H1 (cell line): Measurements from ENCODE around the gene SLC12A8. TPM values are rescaled to one million over a fixed set of nuclear protein-coding genes. Genes with fewer than 3 reads are reported as not detected.

Source experiments
- CTCF ChIA-PET: fragments of 300-600 bp; sonication (Branson Sonifier 250); formaldehyde crosslinking; loops from one replicate; lab custom pipeline; 2021; ENCODE audit not compliant: partially characterized antibody; lab: Charles Lee
- POLR2A ChIA-PET: fragments of 300-600 bp; sonication (Branson Sonifier 250); formaldehyde crosslinking; loops from one replicate; lab custom pipeline; 2021; ENCODE audit warnings: inconsistent platforms; ENCODE audit not compliant: partially characterized antibody; lab: Charles Lee
- DNase-seq, 2 experiments: peaks; one replicate each; pipeline versions ENCODE4 v3.0.0 to v3.0.0-alpha.2; 2010 to 2022; ENCODE audit warnings: low spot score in 2 of 2, low read depth in 1 of 2, mixed read lengths in 1 of 2
- FAIRE-seq: peaks from 2 replicates; lab custom pipeline; 2011; peaks lifted over from hg19 to GRCh38; lab: Jason Lieb, UNC
- H2AFZ ChIP-seq: 2 replicates; pipeline ENCODE4 v1.8.1; 2012; ENCODE audit warnings: low read length, inconsistent platforms
- H2AK5ac ChIP-seq: 2 replicates; pipeline ENCODE4 v1.6.1; 2013; ENCODE audit warnings: low read depth, low read length
- H2BK120ac ChIP-seq: replicated peaks from 2 replicates; pipeline ENCODE3; 2013; ENCODE audit warnings: low read depth, low read length, inconsistent platforms
- H2BK12ac ChIP-seq: 2 replicates; pipeline ENCODE4 v1.6.1; 2013; ENCODE audit warnings: low read depth, low read length
- H2BK15ac ChIP-seq: 2 replicates; pipeline ENCODE4 v1.6.1; 2013; ENCODE audit warnings: low read length
- H2BK20ac ChIP-seq: 2 replicates; pipeline ENCODE4 v1.6.1; 2013; ENCODE audit warnings: low read length
- H2BK5ac ChIP-seq: 2 replicates; pipeline ENCODE4 v1.6.1; 2013; ENCODE audit warnings: low read depth, low read length
- H3K14ac ChIP-seq: 2 replicates; pipeline ENCODE4 v1.6.1; 2013; ENCODE audit warnings: inconsistent platforms; ENCODE audit not compliant: insufficient read length
- H3K18ac ChIP-seq: 2 replicates; pipeline ENCODE4 v1.6.1; 2013; ENCODE audit warnings: low read length; ENCODE audit errors: extremely low read depth
- H3K23ac ChIP-seq: 2 replicates; pipeline ENCODE4 v1.6.1; 2013; ENCODE audit warnings: inconsistent platforms; ENCODE audit not compliant: insufficient read length
- H3K23me2 ChIP-seq: 2 replicates; pipeline ENCODE4 v1.6.1; 2013; ENCODE audit warnings: low read depth, low read length
- H3K27ac ChIP-seq: 2 replicates; pipeline ENCODE4 v1.6.1; 2011; ENCODE audit warnings: low read depth, low read length, inconsistent platforms
- H3K27me3 ChIP-seq, 4 experiments: replicated peaks in 1 of 4; 1 replicate in 1 of 4; 2 replicates in 3 of 4; pipeline versions ENCODE4 v1.6.1 to v1.8.1; 2011 to 2013; ENCODE audit warnings: low read length in 3 of 4, mild to moderate bottlenecking in 3 of 4, inconsistent platforms in 2 of 4, mixed read lengths in 2 of 4, moderate library complexity in 1 of 4; ENCODE audit not compliant: control insufficient read depth in 3 of 4, insufficient read depth in 3 of 4; ENCODE audit errors: extremely low read depth in 1 of 4
- H3K36me3 ChIP-seq, 4 experiments: 2 replicates each; pipeline versions ENCODE4 v1.6.1 to v1.8.1; 2011 to 2013; ENCODE audit warnings: mild to moderate bottlenecking in 4 of 4, low read length in 3 of 4, moderate library complexity in 2 of 4, control low read depth in 1 of 4, inconsistent platforms in 1 of 4; ENCODE audit not compliant: insufficient read depth in 4 of 4, control insufficient read depth in 2 of 4
- H3K4ac ChIP-seq: replicated peaks from 2 replicates; pipeline ENCODE3; 2013; ENCODE audit warnings: low read length, low read depth, mixed read lengths, inconsistent platforms; ENCODE audit not compliant: insufficient read length
- H3K4me1 ChIP-seq, 4 experiments: replicated peaks in 1 of 4; 1 replicate in 1 of 4; 2 replicates in 3 of 4; pipeline versions ENCODE4 v1.6.1 to v1.8.1; 2011 to 2013; ENCODE audit warnings: low read length in 3 of 4, inconsistent platforms in 2 of 4, mixed read lengths in 1 of 4; ENCODE audit not compliant: insufficient read depth in 4 of 4, control insufficient read depth in 3 of 4
- H3K4me2 ChIP-seq, 2 experiments: 2 replicates each; pipeline versions ENCODE4 v1.6.1 to v1.8.1; 2011 to 2013; ENCODE audit warnings: low read depth in 2 of 2, low read length in 2 of 2, control low read depth in 1 of 2, inconsistent platforms in 1 of 2, mild to moderate bottlenecking in 1 of 2; ENCODE audit not compliant: insufficient read depth in 1 of 2
- H3K4me3 ChIP-seq, 4 experiments: fragments of 200-600, 300-600 bp in 1 of 4; sonication (generic), shearing (Covaris generic), sonication (Bioruptor Twin) in 1 of 4; 2 replicates each; pipeline versions ENCODE4 v1.5.1 to v1.8.1; 2011 to 2016; ENCODE audit warnings: low read length in 4 of 4, low read depth in 3 of 4, control low read depth in 2 of 4, inconsistent platforms in 2 of 4, mild to moderate bottlenecking in 2 of 4, mixed read lengths in 1 of 4, moderate library complexity in 1 of 4; ENCODE audit not compliant: insufficient read depth in 2 of 4; ENCODE audit errors: extremely low read depth in 1 of 4
- H3K56ac ChIP-seq: replicated peaks from 2 replicates; pipeline ENCODE3; 2013; ENCODE audit warnings: low read depth, mild to moderate bottlenecking, mixed read lengths, low read length, inconsistent platforms; ENCODE audit not compliant: insufficient read length
- H3K79me1 ChIP-seq: 2 replicates; pipeline ENCODE4 v1.6.1; 2013; ENCODE audit warnings: low read depth, low read length, control low read depth
- H3K79me2 ChIP-seq, 2 experiments: 2 replicates each; pipeline versions ENCODE4 v1.6.1 to v1.8.1; 2012 to 2013; ENCODE audit warnings: low read length in 2 of 2, mild to moderate bottlenecking in 2 of 2, inconsistent platforms in 1 of 2; ENCODE audit not compliant: insufficient read depth in 2 of 2, control insufficient read depth in 1 of 2
- H3K9ac ChIP-seq, 4 experiments: replicated peaks in 1 of 4; 1 replicate in 1 of 4; 2 replicates in 3 of 4; pipeline versions ENCODE4 v1.6.1 to v1.8.1; 2011 to 2013; ENCODE audit warnings: low read depth in 3 of 4, low read length in 3 of 4, control low read depth in 2 of 4, mild to moderate bottlenecking in 2 of 4, moderate library complexity in 2 of 4, inconsistent platforms in 1 of 4; ENCODE audit errors: extremely low read depth in 1 of 4
- H3K9me3 ChIP-seq, 2 experiments: 2 replicates each; pipeline versions ENCODE4 v1.6.1 to v1.8.1; 2012 to 2013; ENCODE audit warnings: mild to moderate bottlenecking in 2 of 2, moderate library complexity in 2 of 2, control low read depth in 1 of 2, inconsistent platforms in 1 of 2, low read depth in 1 of 2, low read length in 1 of 2, mixed read lengths in 1 of 2; ENCODE audit not compliant: insufficient read depth in 2 of 2
- H4K20me1 ChIP-seq, 2 experiments: replicated peaks in 1 of 2; 2 replicates each; pipeline versions ENCODE3 to v1.8.1; 2011 to 2013; ENCODE audit warnings: inconsistent platforms in 2 of 2, low read length in 2 of 2, mild to moderate bottlenecking in 1 of 2; ENCODE audit not compliant: insufficient read depth in 2 of 2, control insufficient read depth in 1 of 2
- H4K5ac ChIP-seq: 2 replicates; pipeline ENCODE4 v1.6.1; 2013; ENCODE audit warnings: low read length, low read depth, mixed read lengths, inconsistent platforms; ENCODE audit not compliant: insufficient read length
- H4K8ac ChIP-seq: 2 replicates; pipeline ENCODE4 v1.8.0; 2013; ENCODE audit warnings: mild to moderate bottlenecking, moderate library complexity, low read length, inconsistent platforms; ENCODE audit not compliant: insufficient read depth; ENCODE audit errors: extremely low read depth
- H4K91ac ChIP-seq: replicated peaks from 2 replicates; pipeline ENCODE3; 2013; ENCODE audit warnings: low read length, mixed read lengths, inconsistent platforms; ENCODE audit not compliant: insufficient read length
- FOSL1 ChIP-seq: IDR thresholded peaks from 2 replicates; pipeline ENCODE4 v1.6.1; 2011; ENCODE audit warnings: mild to moderate bottlenecking, low read depth, low read length, moderate library complexity; ENCODE audit not compliant: insufficient read depth
- GABPA ChIP-seq: IDR thresholded peaks from 2 replicates; pipeline ENCODE4 v1.6.1; 2011; ENCODE audit warnings: mild to moderate bottlenecking, low read length, moderate library complexity, borderline replicate concordance; ENCODE audit not compliant: insufficient read depth
- HDAC2 ChIP-seq, 2 experiments: fragments of 300-600 bp in 1 of 2; sonication (generic) in 1 of 2; IDR thresholded peaks; 2 replicates each; pipeline ENCODE4 v1.6.1; 2011 to 2012; ENCODE audit warnings: low read depth in 2 of 2, low read length in 2 of 2, mild to moderate bottlenecking in 2 of 2, moderate library complexity in 2 of 2, borderline replicate concordance in 1 of 2, inconsistent platforms in 1 of 2
- KDM1A ChIP-seq: fragments of 200-600, 300-600 bp; sonication (generic); IDR thresholded peaks from 2 replicates; pipeline ENCODE4 v1.7.1; 2016; ENCODE audit warnings: mild to moderate bottlenecking, low read length, borderline replicate concordance
- KDM5A ChIP-seq: fragments of 200-600 bp; IDR thresholded peaks from 2 replicates; pipeline ENCODE4 v1.7.1; 2012; ENCODE audit warnings: mild to moderate bottlenecking, low read length, inconsistent platforms, mixed read lengths
- PHF8 ChIP-seq: fragments of 200-600 bp; sonication (generic); conservative IDR thresholded peaks from 2 replicates; pipeline ENCODE4 v1.7.1; 2012; ENCODE audit warnings: low read depth, mild to moderate bottlenecking, inconsistent platforms, low read length, moderate library complexity
- SRF ChIP-seq: IDR thresholded peaks from 2 replicates; pipeline ENCODE4 v1.6.1; 2011; ENCODE audit warnings: mild to moderate bottlenecking, low read depth, low read length, moderate library complexity
- USF2 ChIP-seq: IDR thresholded peaks from 2 replicates; pipeline ENCODE4 v1.6.1; 2011; ENCODE audit warnings: low read length, improper control_type of control experiment
- WGBS, 2 experiments: shearing (Covaris generic) in 1 of 2; methylation state at CpG; one replicate each; pipeline versions ENCODE4 v1.1.6 to v1.1.7; 2013 to 2015; ENCODE audit warnings: low lambda C conversion rate in 2 of 2, mixed read lengths in 2 of 2, inconsistent platforms in 1 of 2, low coverage in 1 of 2, missing lambda C conversion rate in 1 of 2; ENCODE audit not compliant: insufficient replicate concordance in 2 of 2, insufficient coverage in 1 of 2, insufficient read length in 1 of 2; ENCODE audit errors: extremely low coverage in 1 of 2, missing lambda C conversion rate in 1 of 2; 5-methylcytosine and 5-hydroxymethylcytosine counted together
- polyA plus RNA-seq, 7 experiments: library from polyadenylated mRNA; depleted of rRNA in 3 of 7; stranded (reverse) in 5 of 7; unstranded in 2 of 7; fragments of >200 nt in 5 of 7; fragments of 200-250 nt in 2 of 7; gene quantifications; 1 replicate in 5 of 7; 2 replicates in 1 of 7; 4 replicates in 1 of 7; pipeline versions ENCODE4 v1.2.1 to v1.2.3, GENCODE V29; 2011 to 2013; ENCODE audit warnings: missing spikeins in 2 of 7, mixed read lengths in 2 of 7
- total RNA-seq: library from RNA; stranded (reverse); fragmentation: NEBNext Ultra II Directional; extraction: Animal tissue kit (Norgen Biotek cat#: 25700); gene quantifications from 2 replicates; pipeline ENCODE4 v1.2.1, GENCODE V29; 2021
- TF ChIP-seq, protein P1 (sequence below), 3 experiments: IDR thresholded peaks; 1 replicate in 2 of 3; 2 replicates in 1 of 3; pipeline versions ENCODE4 v1.5.1 to v1.6.1; 2011; ENCODE audit warnings: low read length in 3 of 3, mild to moderate bottlenecking in 3 of 3, inconsistent platforms in 2 of 3, low read depth in 1 of 3, moderate library complexity in 1 of 3; ENCODE audit not compliant: insufficient read depth in 1 of 3; ENCODE audit errors: control extremely low read depth in 1 of 3

The SLC12A8 gene
- total and polyA plus RNA-seq, 2 of the 8 experiments (the other 6 are each of a cell fraction or from before 2014, with no cell fraction given) = 13.7 to 14.4 TPM

GRCh38 chr3:125179884-125180240 is 32.7 kb downstream of the SLC12A8 start:
- POLR2A ChIA-PET = interaction anchor here (1.2 kb wide), 1 partner anchor 11 kb away, joined by 3 read pairs; no protein-coding TSS in a partner anchor
- 90% methylated on average over 1 of the region's 1 CpG; no CpG with 5 or more reads in 1 of the 2 experiments for WGBS, 2 experiments
- DNase-seq = no peak
- no peak overlapping the region for H2BK5ac ChIP-seq
- no peak overlapping the region for H3K14ac ChIP-seq
- no peak overlapping the region for H2BK120ac ChIP-seq
- H3K4ac ChIP-seq = no peak overlapping the region
- no peak overlapping the region for H2AK5ac ChIP-seq
- H2BK20ac ChIP-seq = no peak overlapping the region
- peaks cover 0 to 8% (median 3%) of the 10 kb centered on the region in 4 experiments; a peak in 4 of 7 replicates for H3K4me1 ChIP-seq
- H3K4me2 ChIP-seq = no peak overlapping the region
- H3K27ac ChIP-seq = no peak overlapping the region
- H3K23ac ChIP-seq = no peak overlapping the region
- no peaks in the 10 kb centered on the region for H3K27me3 ChIP-seq
- H4K8ac ChIP-seq = no peak overlapping the region
- H2BK12ac ChIP-seq = no peak overlapping the region
- H3K23me2 ChIP-seq = no peaks in the 10 kb centered on the region
- H2AFZ ChIP-seq = no peak overlapping the region
- no peaks in the 10 kb centered on the region for H3K9me3 ChIP-seq
- H4K20me1 ChIP-seq = no peaks in the 10 kb centered on the region
- CTCF ChIA-PET = interaction anchor here (0.8 to 2.8 kb wide), 8 partner anchors 9 to 174 kb away, joined by 3 to 11 read pairs (median 3); no protein-coding TSS in a partner anchor
- no peaks in the 10 kb centered on the region for H3K79me1 ChIP-seq
- H4K5ac ChIP-seq = no peak overlapping the region
- H4K91ac ChIP-seq = no peak overlapping the region
- no peak overlapping the region for H3K18ac ChIP-seq
- H3K4me3 ChIP-seq = no peak overlapping the region
- H3K79me2 ChIP-seq = no peaks in the 10 kb centered on the region
- no peak overlapping the region for H3K56ac ChIP-seq
- FAIRE-seq = no peak
- H2BK15ac ChIP-seq = no peak overlapping the region
- H3K9ac ChIP-seq = no peak overlapping the region
- 0 out of 8 replicates have a peak, but pooled peaks cover 0 to under 1% (median 0%) of the 10 kb centered on the region in 4 experiments for H3K36me3 ChIP-seq
- TF ChIP-seq GABPA = no peak
- TF ChIP-seq, protein P1, sequence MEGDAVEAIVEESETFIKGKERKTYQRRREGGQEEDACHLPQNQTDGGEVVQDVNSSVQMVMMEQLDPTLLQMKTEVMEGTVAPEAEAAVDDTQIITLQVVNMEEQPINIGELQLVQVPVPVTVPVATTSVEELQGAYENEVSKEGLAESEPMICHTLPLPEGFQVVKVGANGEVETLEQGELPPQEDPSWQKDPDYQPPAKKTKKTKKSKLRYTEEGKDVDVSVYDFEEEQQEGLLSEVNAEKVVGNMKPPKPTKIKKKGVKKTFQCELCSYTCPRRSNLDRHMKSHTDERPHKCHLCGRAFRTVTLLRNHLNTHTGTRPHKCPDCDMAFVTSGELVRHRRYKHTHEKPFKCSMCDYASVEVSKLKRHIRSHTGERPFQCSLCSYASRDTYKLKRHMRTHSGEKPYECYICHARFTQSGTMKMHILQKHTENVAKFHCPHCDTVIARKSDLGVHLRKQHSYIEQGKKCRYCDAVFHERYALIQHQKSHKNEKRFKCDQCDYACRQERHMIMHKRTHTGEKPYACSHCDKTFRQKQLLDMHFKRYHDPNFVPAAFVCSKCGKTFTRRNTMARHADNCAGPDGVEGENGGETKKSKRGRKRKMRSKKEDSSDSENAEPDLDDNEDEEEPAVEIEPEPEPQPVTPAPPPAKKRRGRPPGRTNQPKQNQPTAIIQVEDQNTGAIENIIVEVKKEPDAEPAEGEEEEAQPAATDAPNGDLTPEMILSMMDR (IDR thresholded peaks at IDR 0.05; ENCODE audit: control extremely low read depth in 1 of 3, insufficient read depth in 1 of 3, low read depth in 1 of 3, low read length in 3 of 3) = no peak
- TF ChIP-seq PHF8 = no peak
- TF ChIP-seq HDAC2 (IDR thresholded peaks at IDR 0.05; ENCODE audit: borderline replicate concordance in 1 of 2, low read depth in 2 of 2, low read length in 2 of 2) = no peak
- TF ChIP-seq FOSL1 = no peak
- TF ChIP-seq KDM5A = no peak
- no peak for TF ChIP-seq KDM1A
- TF ChIP-seq USF2 = no peak
- no peak for TF ChIP-seq SRF
